HG03575 (cell line): ENCODE data around the gene SLC2A4.

ENCODE experiments used
- ATAC-seq: cut with Tn5 transposase; IDR thresholded peaks from one replicate; pipeline ENCODE4 v1.9.1; 2021; ENCODE audit not compliant: unreplicated experiment, insufficient number of reproducible peaks, low FRiP score; ENCODE audit errors: extremely low read depth

The SLC2A4 gene

GRCh38 chr17:7262192-7262934 lies 19.2 kb upstream of the SLC2A4 start, which contains the start of gene CLDN7:
Gene CLDN7, minus strand, starts transcription at chr17:7262478. Its CDS starts 435 bp downstream, at chr17:7262043.
- ATAC-seq, result no peak

GRCh38 chr17:7262935-7263800 lies 18.4 kb upstream of the SLC2A4 start:
- ATAC-seq, result no peak

GRCh38 chr17:7263801-7264078 lies 17.8 kb upstream of the SLC2A4 start:
- ATAC-seq, result no peak

GRCh38 chr17:7266784-7267183 lies 14.7 kb upstream of the SLC2A4 start:
- no peak for ATAC-seq

- ATAC-seq, result no peak
Observed at GRCh38 chr17:7279448-7279847, 2.1 kb upstream of the SLC2A4 start.

GRCh38 chr17:7280519-7281073 lies 922 bp upstream of the SLC2A4 start:
- ATAC-seq, result no peak

- ATAC-seq, result no peak
Observed at GRCh38 chr17:7281953-7282751, 634 bp downstream of the SLC2A4 start.

- no peak for ATAC-seq
Observed at GRCh38 chr17:7282752-7283321, 1.3 kb downstream of the SLC2A4 start.

- no peak for ATAC-seq
Observed at GRCh38 chr17:7283471-7284216, 2.1 kb downstream of the SLC2A4 start.

- no peak for ATAC-seq
Observed at GRCh38 chr17:7284911-7285310, 3.4 kb downstream of the SLC2A4 start.

- no peak for ATAC-seq
Observed at GRCh38 chr17:7285679-7286078, 4.2 kb downstream of the SLC2A4 start.

GRCh38 chr17:7289256-7290032 lies 7.9 kb downstream of the SLC2A4 start:
- no peak for ATAC-seq

GRCh38 chr17:7290166-7290565 lies 8.6 kb downstream of the SLC2A4 start:
- no peak for ATAC-seq

- no peak for ATAC-seq
Observed at GRCh38 chr17:7290685-7291084, 9.2 kb downstream of the SLC2A4 start.

GRCh38 chr17:7292194-7292593 lies 10.7 kb downstream of the SLC2A4 start:
- ATAC-seq, result no peak

- ATAC-seq, result no peak
Observed at GRCh38 chr17:7292729-7293128, 11.2 kb downstream of the SLC2A4 start.

- ATAC-seq, result no peak
Observed at GRCh38 chr17:7293159-7293558, 11.6 kb downstream of the SLC2A4 start.
